Endometrial microvascular endothelial cells (primary cell): ENCODE measurements around the gene UNC13D. TPM values are rescaled to one million over a fixed set of nuclear protein-coding genes. Genes with fewer than 3 reads are reported as not detected.
"Not testable (repeated sequence)": the region's sequence is repeated elsewhere in the genome, so short reads cannot be mapped to it uniquely, and the experiment has no call there.

Experiments
- in situ Hi-C: cut with HindIII; loops from 2 replicates; pipeline ENCODE4 v1.10.0; 2017; ENCODE audit warnings: low sequenced_read_pairs, low pct_unique_long_range_greater_than_20kb; ENCODE audit errors: inconsistent ontology term
- total RNA-seq: library from RNA; depleted of rRNA; stranded (reverse); fragments of >200 nt; gene quantifications from one replicate; pipeline ENCODE4 v1.2.3, GENCODE V29; 2015; ENCODE audit errors: inconsistent ontology term

Gene UNC13D
- total RNA-seq, 1 donor from 2014 or later = 0.09 TPM

DNA sequence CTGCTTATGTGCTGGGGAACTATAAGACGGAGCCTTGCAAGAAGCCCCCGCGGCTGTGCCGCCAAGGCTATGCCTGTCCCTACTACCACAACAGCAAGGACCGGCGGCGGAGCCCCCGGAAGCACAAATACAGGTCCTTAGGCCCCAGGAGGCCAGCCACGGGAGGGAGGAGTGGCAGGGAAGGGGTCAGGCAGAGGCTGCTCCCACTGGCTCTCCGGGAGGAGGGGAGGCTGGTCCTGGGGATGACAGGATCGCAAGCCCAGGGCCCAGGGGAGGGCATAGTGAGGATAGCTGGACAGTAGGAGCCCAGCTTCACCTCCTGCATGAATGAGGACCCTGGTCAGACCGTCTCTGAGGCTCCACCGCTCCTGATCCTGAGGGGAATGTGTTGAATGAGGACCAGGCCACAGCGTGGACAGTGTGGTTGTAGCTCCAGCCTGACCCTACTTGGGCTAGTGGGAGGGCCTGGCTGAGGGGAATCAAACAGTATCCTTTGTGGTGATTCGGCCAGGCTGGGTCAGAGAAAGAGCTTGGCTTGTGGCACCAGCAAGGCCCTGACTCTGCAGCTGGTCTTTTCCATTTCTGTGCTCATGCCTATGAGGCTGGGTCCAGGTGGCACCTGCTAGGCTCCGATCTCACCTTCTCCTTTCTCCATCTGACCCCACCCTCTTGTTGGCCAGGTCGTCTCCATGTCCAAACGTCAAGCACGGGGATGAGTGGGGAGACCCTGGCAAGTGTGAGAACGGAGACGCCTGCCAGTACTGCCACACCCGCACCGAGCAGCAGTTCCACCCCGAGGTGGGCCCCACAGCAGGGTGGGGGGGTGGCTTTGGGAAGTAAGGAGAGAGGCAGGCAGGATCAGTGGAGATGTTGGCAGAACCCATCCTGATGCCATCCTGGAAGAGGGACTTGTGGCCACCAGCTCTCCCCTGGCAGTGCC, 30.9 kb downstream of the UNC13D start:
- in situ Hi-C loops = no loop called here

GRCh38 chr17:75812096-75813013, 31.8 kb downstream of the UNC13D start:
- in situ Hi-C loops = no loop called here

GRCh38 chr17:75811174-75811573, 33.0 kb downstream of the UNC13D start:
- in situ Hi-C loops = no loop called here

- in situ Hi-C loops = not testable (repeated sequence)
Measured at GRCh38 chr17:75810756-75811155, 33.4 kb downstream of the UNC13D start.

DNA sequence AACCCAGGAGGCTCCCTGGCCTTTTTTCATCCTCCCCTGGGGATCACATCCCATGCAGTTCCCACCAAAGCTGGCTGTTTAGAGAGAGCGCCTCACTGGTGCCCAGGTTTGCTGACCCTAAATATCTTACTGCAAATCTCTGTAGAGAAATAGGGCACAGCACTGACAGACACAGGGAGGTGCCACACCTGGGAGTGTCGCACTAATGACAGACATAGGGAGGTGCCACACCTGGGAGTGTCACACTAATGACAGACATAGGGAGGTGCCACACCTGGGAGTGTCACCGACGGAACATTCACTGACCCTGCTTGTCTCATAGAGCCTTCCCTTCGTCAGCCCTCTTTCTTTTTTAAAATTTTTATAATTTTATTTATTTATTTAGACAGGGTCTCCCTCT, 34.0 kb downstream of the UNC13D start:
- in situ Hi-C loops = no loop called here

GRCh38 chr17:75809631-75810111, 34.5 kb downstream of the UNC13D start:
- in situ Hi-C loops = no loop called here

DNA sequence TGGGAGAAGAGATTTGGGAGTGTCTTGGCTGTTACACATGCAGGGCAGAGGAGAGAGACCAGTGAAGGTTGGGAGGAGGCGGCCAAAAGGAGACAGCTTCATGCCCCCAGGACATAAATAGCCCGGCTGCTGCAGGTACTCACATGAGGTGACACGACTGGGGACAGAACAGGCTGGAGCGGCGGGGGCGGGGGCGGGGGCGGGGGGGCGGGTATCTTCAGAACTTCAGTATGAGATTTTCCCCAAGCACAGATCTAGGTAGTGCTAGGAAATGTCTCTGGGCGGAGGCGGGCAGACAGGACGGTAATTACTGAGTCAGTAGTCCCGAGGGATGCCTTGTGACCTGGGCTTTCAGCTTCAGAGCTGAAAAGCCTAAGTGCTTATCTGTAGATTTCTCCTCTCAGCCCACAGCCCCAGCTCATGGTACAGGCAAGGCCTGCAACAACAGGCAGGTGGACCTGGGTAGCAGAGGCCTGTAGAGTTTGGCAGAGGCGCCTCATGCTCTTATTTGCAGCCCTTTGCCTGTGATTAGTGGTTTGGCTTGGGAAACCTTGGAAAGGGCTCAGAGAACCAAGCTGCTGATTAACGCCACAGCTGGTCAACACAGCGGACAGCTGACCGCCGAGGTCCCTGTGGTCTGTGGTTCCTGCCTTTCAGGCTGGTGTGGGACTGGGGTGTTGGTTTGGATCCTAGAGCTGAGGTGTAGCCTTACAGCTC, 35.1 kb downstream of the UNC13D start:
- in situ Hi-C loops = no loop called here

- in situ Hi-C loops = no loop called here
Measured at GRCh38 chr17:75808549-75808904, 35.7 kb downstream of the UNC13D start.

GRCh38 chr17:75807861-75808260, 36.3 kb downstream of the UNC13D start:
- in situ Hi-C loops = no loop called here

GRCh38 chr17:75806822-75807500, 37.2 kb downstream of the UNC13D start:
- in situ Hi-C loops = no loop called here

GRCh38 chr17:75803883-75804282, 40.3 kb downstream of the UNC13D start:
- in situ Hi-C loops = no loop called here

DNA sequence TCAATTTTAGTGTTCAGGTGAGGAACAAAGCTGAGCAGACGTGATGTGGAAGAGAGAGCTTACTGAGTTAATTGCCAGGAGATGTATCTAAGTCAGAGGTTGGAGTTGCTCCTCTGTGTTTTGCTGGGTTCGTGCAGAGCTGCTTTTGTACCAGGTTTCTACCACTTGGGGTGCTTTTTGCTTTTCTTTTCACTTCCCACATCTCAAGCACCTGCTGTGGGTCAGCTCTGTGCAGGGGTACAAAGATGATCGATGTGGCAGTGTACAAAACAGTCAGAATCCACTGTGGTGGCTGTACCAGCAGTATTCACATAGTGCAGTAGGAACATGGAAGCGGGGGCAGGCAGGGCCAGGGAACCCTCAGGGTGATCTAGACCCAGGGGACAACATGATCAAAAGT, 44.8 kb downstream of the UNC13D start:
- in situ Hi-C loops = no loop called here

GRCh38 chr17:75795820-75796607, 48.2 kb downstream of the UNC13D start:
- in situ Hi-C loops = no loop called here

DNA sequence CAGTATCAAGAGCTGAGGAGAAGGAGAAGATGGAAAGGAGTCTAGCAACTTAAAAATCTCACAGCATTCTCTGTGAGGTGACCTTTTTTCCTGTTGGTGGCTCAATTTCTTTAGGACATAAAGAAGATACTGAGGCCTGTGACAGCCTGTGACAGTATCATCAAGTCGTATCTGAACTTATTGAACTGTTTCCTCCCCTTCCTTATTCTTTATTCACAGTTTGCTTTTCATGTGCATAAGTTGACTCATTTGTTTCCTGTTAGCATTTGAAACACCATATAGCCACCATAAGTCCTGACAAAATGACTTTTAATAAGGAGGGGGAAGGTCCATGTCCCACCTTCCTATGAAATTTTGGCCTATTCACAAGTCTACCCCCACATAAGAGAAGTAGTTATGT, 50.7 kb downstream of the UNC13D start:
- in situ Hi-C loops = no loop called here

GRCh38 chr17:75791254-75791653, 53.0 kb downstream of the UNC13D start:
- in situ Hi-C loops = no loop called here

DNA sequence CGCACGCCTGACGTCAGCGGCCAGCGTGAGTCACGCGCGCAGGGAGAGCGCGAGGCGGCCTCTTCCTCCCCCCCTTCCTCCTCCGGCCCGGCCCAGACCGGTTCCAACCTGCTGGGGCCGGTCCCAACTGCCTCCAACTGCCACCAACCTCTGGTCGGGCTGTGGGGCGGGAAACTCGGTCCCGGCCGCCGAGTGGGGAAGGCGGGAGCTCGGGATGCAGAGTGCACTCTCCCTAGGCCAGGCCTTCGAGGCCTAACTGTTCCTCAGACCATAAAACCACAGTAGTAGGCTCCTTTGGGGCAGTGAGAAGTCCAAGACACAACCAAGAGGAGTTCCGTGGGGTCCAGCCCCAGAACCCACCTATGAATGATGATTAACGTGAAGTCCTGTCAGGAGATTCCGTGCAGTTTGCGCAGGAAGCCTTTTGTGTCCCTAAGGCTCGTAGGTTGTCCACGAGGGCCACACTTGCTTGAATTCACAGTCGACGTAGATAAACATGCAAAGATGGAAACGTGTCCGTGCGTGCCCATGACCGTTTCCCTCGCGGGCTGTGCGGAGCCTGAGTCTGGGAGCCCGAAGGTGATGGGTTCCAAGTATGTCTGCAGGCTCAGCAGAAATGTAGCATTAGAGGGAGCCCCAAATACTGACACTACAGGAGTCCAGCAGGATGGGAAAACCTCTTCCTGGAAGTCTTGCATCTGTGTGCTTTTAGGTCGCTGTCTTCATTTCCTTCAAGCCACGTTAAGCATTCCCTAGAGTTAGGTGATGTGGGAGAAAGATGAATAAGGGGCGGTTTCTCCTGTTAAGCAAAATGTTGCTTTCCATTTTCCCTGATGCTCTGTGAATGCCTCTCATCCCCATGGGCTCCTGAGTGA, 59.0 kb downstream of the UNC13D start:
- in situ Hi-C loops = no loop called here

DNA sequence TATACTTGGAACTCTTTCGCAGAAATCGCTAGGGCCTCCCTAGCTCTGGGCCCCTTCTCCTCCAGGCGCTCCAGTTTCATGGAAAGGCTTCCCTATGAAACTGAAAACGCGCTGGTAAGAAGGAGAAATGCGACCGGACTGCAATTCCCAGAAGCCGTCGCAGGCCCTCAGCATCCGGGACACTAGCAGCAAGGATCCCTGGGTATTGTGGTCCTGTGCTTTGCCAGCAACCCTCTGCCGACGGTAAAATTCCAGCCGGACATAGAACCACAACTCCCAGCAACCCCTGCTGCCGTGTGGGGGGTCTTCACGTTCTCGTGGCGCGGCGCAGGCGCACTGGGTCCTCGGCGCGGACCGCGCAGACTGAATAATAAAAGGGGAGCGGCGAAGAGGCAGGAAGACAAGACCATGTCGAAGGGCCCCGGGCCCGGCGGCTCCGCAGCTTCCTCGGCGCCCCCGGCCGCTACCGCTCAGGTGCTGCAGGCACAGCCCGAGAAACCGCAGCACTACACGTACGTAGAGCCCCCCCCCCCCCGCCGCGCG, 59.7 kb downstream of the UNC13D start, which contains the start of gene UNK:
TSS of gene UNK (plus strand) at position 334 of the 543 bp plus-strand sequence. CDS start at position 409, 75 bp downstream.
- in situ Hi-C loops = no loop called here
